ENCODE results near the gene GPHN.

The GPHN gene

GRCh38 chr14:66972469-66972868 lies 464.5 kb downstream of the GPHN start:
- no peak for DNase-seq

GRCh38 chr14:66974397-66975025 lies 466.6 kb downstream of the GPHN start:
- DNase-seq = no peak

- no peak for DNase-seq
Observed at GRCh38 chr14:66975251-66975650, 467.3 kb downstream of the GPHN start.

- no peak for DNase-seq
Observed at GRCh38 chr14:66979101-66979974, 471.4 kb downstream of the GPHN start.

DNA sequence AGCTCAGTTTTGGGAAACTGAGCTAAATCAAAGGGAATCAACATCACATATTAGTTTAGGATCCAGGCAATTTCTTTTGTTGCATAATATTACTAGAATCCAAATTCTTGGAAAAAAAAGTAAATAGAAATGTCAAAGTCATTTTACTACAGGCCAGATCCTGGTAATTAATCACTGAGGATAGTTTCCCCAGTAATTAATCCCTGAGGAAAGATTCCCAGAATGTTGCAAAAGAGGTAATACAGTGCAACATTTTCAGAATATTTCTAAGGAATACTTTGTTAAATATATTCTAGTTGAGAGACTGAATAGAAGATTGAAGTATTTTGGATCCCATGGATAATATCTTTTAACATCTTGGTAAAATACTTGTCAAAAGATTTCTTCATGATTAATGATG lies 474.3 kb downstream of the GPHN start:
- DNase-seq = no peak

DNA sequence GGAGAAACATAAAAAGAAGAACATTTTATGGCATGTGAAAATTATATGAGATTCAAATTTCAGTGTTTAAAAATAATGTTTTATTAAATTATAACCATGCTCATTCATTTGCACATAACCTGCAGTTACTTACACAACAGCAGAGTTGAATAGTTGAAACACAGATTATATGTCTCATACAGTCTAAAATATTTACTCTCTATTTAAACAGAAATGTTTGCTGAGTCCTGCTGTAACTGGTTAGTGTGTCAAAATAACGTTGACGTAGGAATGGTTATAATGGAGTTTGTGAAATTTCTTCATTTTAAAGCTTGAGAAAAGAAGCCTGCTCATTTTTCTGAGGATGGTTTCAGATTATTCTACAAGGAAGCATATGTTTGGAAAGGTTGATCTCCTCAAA lies 484.8 kb downstream of the GPHN start:
- no peak for DNase-seq

GRCh38 chr14:66993512-66993911 lies 485.6 kb downstream of the GPHN start:
- DNase-seq = no peak

DNA sequence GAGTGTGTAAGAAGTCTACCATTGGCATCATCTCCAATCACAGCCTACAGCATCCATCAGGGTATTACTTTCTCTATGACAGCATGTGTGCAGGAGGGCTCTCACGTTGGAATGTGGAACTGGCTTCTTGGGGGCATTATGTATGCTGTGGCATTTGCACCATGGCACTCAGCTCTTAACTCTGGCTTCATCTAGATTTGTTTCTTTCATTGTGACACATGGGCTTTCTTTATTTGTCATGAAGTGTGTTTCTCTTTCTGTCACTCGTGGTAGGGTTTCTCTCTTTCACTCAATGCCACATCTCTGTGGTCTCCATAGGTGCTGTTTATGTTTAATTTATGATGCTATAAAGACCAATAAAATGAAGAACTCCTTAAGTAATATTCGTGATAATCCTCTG lies 490.1 kb downstream of the GPHN start:
- DNase-seq = no peak

DNA sequence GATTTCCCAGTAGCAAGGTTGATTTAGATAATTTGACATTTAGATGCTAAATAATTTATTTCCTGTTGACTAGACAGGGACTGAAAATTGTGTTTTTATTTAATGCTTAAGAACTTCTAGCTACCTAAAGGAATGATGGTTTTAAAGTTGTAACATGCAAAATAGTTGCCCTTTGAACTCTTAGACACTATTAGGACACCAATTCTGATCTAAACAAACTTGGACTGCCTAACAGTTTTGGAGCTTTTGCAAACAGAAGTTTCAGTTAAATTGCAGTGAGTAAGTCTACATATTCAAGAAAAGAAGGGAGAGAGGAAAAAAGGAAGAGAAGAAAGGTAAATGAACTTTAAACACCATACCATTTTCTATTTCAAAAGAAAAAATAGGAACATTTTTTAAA lies 492.0 kb downstream of the GPHN start:
- no peak for DNase-seq

DNA sequence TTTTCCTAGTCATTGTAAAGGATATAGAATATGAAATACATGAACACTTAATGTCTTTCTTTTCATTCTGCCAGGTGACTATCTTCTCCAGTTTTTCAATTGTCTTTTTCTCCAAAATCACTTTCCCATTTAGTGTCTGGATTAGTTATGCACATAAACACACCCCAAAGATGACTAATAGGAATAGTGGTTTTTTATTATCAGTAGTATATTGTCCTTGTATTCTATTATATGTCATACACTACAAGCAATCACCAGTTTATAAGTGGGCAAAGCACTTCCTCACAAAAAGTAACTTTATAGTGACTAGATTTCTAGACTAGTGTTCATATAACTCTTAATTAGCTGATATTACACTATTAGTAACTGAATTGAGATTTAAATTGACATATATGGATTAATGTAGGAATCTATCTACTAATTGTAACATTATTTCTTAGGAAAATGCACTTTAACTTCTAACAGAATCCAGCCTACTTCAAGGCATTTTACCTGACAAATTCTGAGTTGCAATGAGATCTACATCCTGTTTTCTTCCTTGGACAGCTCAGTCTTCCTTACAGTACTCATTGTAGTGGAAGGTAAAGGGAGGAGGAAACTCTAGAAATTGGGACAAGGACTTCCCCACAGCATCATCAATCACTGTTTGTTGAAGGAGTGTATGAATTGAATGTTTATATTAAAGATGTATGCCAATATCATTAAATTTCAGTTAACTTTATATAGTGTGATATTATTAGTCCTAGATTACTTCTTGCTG lies 495.2 kb downstream of the GPHN start:
- DNase-seq = no peak

DNA sequence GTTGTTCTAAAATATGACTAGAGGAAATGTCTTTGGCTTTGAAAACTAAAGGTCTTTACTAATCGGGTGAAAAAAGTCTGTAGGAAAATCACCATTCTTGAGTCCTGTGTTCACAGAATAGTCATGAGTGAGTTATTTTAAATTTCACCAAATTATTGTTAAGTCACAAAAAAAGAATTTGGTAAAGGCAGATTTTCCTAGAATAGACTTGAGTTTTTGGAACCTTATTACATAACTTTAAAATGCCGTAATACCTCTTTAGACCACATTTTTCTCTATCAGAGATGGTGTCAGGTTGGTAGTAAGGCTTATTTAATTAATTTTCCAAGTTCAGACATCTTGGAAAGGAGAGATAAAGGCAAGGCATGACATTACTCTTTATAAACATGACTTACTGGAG lies 496.6 kb downstream of the GPHN start:
- DNase-seq = no peak

DNA sequence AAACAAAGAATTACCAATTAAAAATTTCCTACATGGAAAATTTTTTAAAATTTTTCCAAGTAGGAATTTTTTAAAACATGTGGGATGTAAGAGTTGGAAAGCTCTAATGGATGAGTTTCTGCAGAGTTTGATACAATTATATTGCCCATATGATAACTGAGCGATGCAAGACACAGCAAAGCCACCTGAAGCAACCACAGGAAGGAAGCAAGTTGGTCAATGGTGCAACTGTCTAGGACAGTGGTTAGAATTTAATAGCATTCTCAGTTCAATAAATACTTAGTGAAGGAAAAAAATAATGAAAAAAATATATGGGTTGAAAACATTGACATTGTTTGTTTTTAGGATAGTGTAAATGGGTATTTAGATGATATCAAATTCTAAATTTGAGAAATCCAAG lies 502.7 kb downstream of the GPHN start:
- no peak for DNase-seq

- DNase-seq = no peak
Observed at GRCh38 chr14:67016856-67017255, 508.9 kb downstream of the GPHN start.

DNA sequence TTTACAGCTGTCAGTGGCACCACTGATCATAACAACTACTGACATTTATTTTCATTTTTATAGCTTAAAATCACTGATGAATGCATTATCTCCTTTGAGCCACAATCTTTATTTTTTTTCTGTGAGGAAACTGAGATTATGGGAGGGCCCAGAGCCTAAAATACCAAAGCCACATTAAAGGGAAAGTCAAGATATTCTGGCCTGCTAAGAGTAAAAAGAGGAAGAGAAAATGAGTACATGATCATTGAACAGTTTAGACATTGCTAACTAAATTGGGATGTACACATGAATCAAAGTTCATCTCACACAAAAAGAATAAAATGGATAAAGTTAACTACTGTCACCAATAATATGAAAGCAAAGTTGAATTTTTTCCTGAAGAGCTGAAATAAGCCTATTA lies 510.8 kb downstream of the GPHN start:
- DNase-seq = no peak

DNA sequence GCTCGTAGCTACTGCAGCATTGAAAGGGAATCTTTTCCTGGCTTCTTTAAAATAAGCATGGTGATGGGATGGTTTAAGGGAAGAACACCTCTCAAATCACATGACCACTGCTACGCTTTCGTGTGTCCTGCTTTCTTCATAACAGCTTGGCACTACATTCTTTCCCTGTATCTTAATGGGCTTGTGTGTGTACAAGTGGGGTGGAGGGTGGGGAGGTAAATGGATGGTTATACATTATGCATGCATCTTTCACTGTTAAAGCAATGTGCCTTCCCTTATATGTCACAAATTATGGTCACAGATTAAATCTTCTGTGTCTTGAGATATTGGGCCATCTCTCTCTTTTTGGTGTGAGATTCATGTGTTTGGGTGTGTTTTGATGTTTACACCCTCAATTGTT lies 511.8 kb downstream of the GPHN start:
- no peak for DNase-seq

GRCh38 chr14:67031920-67032774 lies 524.2 kb downstream of the GPHN start:
- no peak for DNase-seq

DNA sequence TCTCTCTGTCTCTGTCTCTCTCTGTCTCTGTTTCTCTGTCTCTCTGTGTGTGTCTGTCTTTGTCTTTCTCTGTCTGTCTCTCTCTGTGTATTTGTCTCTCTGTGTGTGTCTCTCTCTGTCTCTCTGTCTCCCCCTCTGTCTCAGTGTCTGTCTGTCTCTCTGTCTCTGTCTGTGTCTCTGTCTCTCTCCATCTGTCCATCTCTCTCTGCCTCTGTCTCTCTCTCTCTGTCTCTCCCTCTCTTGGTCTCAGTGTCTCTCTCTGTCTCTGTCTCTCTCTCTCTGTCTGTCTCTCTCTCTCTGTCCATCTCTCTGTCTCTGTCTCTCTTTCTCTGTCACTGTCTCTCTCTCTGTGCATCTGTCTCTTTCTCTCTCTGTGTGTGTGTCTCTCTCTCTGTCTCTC lies 537.5 kb downstream of the GPHN start:
- DNase-seq = no peak

- no peak for DNase-seq
Observed at GRCh38 chr14:67050896-67051295, 542.9 kb downstream of the GPHN start.

DNA sequence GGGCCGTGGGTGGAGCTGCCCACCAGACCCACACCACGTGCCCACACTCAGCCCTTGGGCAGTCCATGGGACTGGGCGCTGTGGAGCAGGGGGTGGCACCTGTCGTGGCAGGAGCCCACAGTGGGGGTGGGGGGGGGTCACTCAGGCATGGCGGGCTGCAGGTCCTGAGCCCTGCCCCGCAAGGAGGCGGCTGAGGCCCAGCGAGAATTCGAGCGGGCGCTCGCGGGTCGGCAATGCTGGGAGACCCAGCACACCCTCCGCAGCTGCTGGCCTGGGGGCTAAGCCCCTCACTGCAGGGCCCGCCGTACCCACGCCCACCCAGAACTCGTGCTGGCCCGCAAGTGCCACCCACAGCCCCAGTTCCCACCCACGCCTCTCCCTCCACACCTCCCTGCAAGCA lies 548.7 kb downstream of the GPHN start:
- no peak for DNase-seq

- no peak for DNase-seq
Observed at GRCh38 chr14:67059596-67059995, 551.6 kb downstream of the GPHN start.

GRCh38 chr14:67060546-67060945 lies 552.6 kb downstream of the GPHN start:
- DNase-seq = no peak

GRCh38 chr14:67067070-67067814 lies 559.3 kb downstream of the GPHN start:
- DNase-seq = peak; percentile 19

All from NCI-H510A (cell line).